IMR-90 (cell line): ENCODE measurements around the gene PLCD4. TPM values are rescaled to one million over a fixed set of nuclear protein-coding genes. Genes with fewer than 3 reads are reported as not detected.

ENCODE experiments used
- ATAC-seq: fragments of 200-7000 bp; cut with Tn5 transposase; 2 replicates; pipeline ENCODE4 v1.9.1; 2020; ENCODE audit warnings: low read depth, mild to moderate bottlenecking, moderate library complexity
- BruUV-seq: library from RNA; stranded (reverse); fragments of 400-500 nt; replicated peaks from 2 replicates; lab custom pipeline; 2021; lab: Mats Ljungman, UMichigan
- CTCF ChIA-PET: fragments of 300-600 bp; formaldehyde crosslinking; extraction: SDS; loops from one replicate; lab custom pipeline; 2021; ENCODE audit warnings: antibody characterized with exemption; lab: Yijun Ruan, JAX
- POLR2A ChIA-PET: fragments of 300-600 bp; sonication (Branson Sonifier 250); formaldehyde crosslinking; loops from one replicate; lab custom pipeline; 2022; ENCODE audit warnings: antibody characterized with exemption; ENCODE audit not compliant: unreplicated experiment; lab: Charles Lee
- DNase-seq: peaks from one replicate; pipeline ENCODE4 v3.0.0; 2013
- H2AFZ ChIP-seq: replicated peaks from 2 replicates; pipeline ENCODE3; 2013; ENCODE audit warnings: low read length, mild to moderate bottlenecking; ENCODE audit not compliant: poor library complexity
- H2AK5ac ChIP-seq: 2 replicates; pipeline ENCODE4 v1.6.1; 2013; ENCODE audit warnings: low read depth, low read length, inconsistent platforms
- H2AK9ac ChIP-seq: replicated peaks from 2 replicates; pipeline ENCODE3; 2013; ENCODE audit warnings: mild to moderate bottlenecking, low read depth, low read length, moderate library complexity; ENCODE audit not compliant: poor library complexity
- H2BK120ac ChIP-seq: 2 replicates; pipeline ENCODE4 v1.6.1; 2013; ENCODE audit warnings: low read depth, low read length, inconsistent platforms
- H2BK15ac ChIP-seq: 3 replicates; pipeline ENCODE4 v1.6.1; 2013; ENCODE audit warnings: low read depth, low read length, inconsistent platforms
- H2BK20ac ChIP-seq: 2 replicates; pipeline ENCODE4 v1.6.1; 2013; ENCODE audit warnings: low read depth, mild to moderate bottlenecking, inconsistent platforms, low read length, moderate library complexity
- H2BK5ac ChIP-seq: 2 replicates; pipeline ENCODE4 v1.6.1; 2013; ENCODE audit warnings: mild to moderate bottlenecking, low read depth, low read length, inconsistent platforms; ENCODE audit not compliant: poor library complexity, severe bottlenecking
- H3K14ac ChIP-seq: replicated peaks from 2 replicates; pipeline ENCODE4 v1.6.1; 2013; ENCODE audit warnings: low read depth, low read length, inconsistent platforms
- H3K18ac ChIP-seq: 2 replicates; pipeline ENCODE4 v1.6.1; 2013; ENCODE audit warnings: low read depth, low read length, control low read depth
- H3K23ac ChIP-seq: 2 replicates; pipeline ENCODE4 v1.6.1; 2013; ENCODE audit warnings: low read depth, low read length, inconsistent platforms
- H3K27ac ChIP-seq: 2 replicates; pipeline ENCODE4 v1.5.1; 2013; ENCODE audit warnings: mild to moderate bottlenecking, control low read depth, low read length; ENCODE audit not compliant: insufficient read depth
- H3K27me3 ChIP-seq: 2 replicates; pipeline ENCODE4 v1.6.1; 2013; ENCODE audit warnings: low read length; ENCODE audit not compliant: control insufficient read depth, insufficient read depth
- H3K36me3 ChIP-seq: 2 replicates; pipeline ENCODE4 v1.6.1; 2013; ENCODE audit warnings: low read length, mixed read lengths; ENCODE audit not compliant: control insufficient read depth, insufficient read depth
- H3K4ac ChIP-seq: 2 replicates; pipeline ENCODE4 v1.6.1; 2013; ENCODE audit warnings: low read depth, low read length, inconsistent platforms
- H3K4me1 ChIP-seq: 2 replicates; pipeline ENCODE4 v1.6.1; 2013; ENCODE audit warnings: low read length, mixed read lengths; ENCODE audit not compliant: control insufficient read depth, insufficient read depth
- H3K4me2 ChIP-seq: 2 replicates; pipeline ENCODE4 v1.6.1; 2013; ENCODE audit warnings: low read depth, mild to moderate bottlenecking, control low read depth, low read length, moderate library complexity
- H3K4me3 ChIP-seq: 2 replicates; pipeline ENCODE4 v1.5.1; 2013; ENCODE audit warnings: low read depth, mild to moderate bottlenecking, control low read depth, low read length, moderate library complexity; ENCODE audit not compliant: insufficient read depth
- H3K56ac ChIP-seq: 2 replicates; pipeline ENCODE4 v1.6.1; 2013; ENCODE audit warnings: low read length, inconsistent platforms; ENCODE audit not compliant: insufficient read depth; ENCODE audit errors: extremely low read depth
- H3K79me1 ChIP-seq, 2 experiments: 2 replicates each; pipeline ENCODE4 v1.6.1; 2013; ENCODE audit warnings: low read length in 2 of 2, inconsistent platforms in 1 of 2, low read depth in 1 of 2
- H3K9ac ChIP-seq: 2 replicates; pipeline ENCODE4 v1.6.1; 2013; ENCODE audit warnings: low read depth, low read length, control low read depth
- H3K9me1 ChIP-seq: 2 replicates; pipeline ENCODE4 v1.6.1; 2013; ENCODE audit warnings: low read length, inconsistent platforms; ENCODE audit not compliant: insufficient read depth
- H3K9me3 ChIP-seq: 2 replicates; pipeline ENCODE4 v1.6.1; 2013; ENCODE audit warnings: low read length; ENCODE audit not compliant: control insufficient read depth, insufficient read depth
- H4K20me1 ChIP-seq: 2 replicates; pipeline ENCODE4 v1.6.1; 2013; ENCODE audit warnings: low read length, inconsistent platforms; ENCODE audit not compliant: insufficient read depth
- H4K5ac ChIP-seq: 2 replicates; pipeline ENCODE4 v1.6.1; 2013; ENCODE audit warnings: mild to moderate bottlenecking, low read depth, low read length, control low read depth
- H4K8ac ChIP-seq, 2 experiments: 2 replicates each; pipeline ENCODE4 v1.6.1; 2013; ENCODE audit warnings: low read depth in 2 of 2, low read length in 2 of 2, control low read depth in 1 of 2, inconsistent platforms in 1 of 2
- H4K91ac ChIP-seq: 2 replicates; pipeline ENCODE4 v1.6.1; 2013; ENCODE audit warnings: low read depth, low read length, inconsistent platforms; ENCODE audit not compliant: insufficient read depth
- BHLHE40 ChIP-seq: fragments of 150-350 bp; IDR thresholded peaks from 2 replicates; pipeline ENCODE4 v1.6.1; 2016; ENCODE audit warnings: mild to moderate bottlenecking, low read depth, low read length
- CEBPB ChIP-seq: IDR thresholded peaks from 2 replicates; pipeline ENCODE4 v1.6.1; 2012; ENCODE audit warnings: low read depth, low read length, improper control_type of control experiment
- CHD1 ChIP-seq: IDR thresholded peaks from 2 replicates; pipeline ENCODE4 v1.6.1; 2012; ENCODE audit warnings: low read depth, low read length, improper control_type of control experiment
- CTCF ChIP-seq: conservative IDR thresholded peaks from 2 replicates; pipeline ENCODE4 v1.5.1; 2012; ENCODE audit warnings: mild to moderate bottlenecking, low read depth, low read length, improper control_type of control experiment
- ELK1 ChIP-seq: fragments of 150-350 bp; IDR thresholded peaks from 2 replicates; pipeline ENCODE4 v1.6.1; 2016; ENCODE audit warnings: low read depth, mild to moderate bottlenecking, low read length, moderate library complexity, borderline replicate concordance
- FOS ChIP-seq: fragments of 150-350 bp; IDR thresholded peaks from 2 replicates; pipeline ENCODE4 v1.6.1; 2016; ENCODE audit warnings: low read depth, low read length
- MAFK ChIP-seq: IDR thresholded peaks from 2 replicates; pipeline ENCODE4 v1.6.1; 2012; ENCODE audit warnings: low read depth, low read length, improper control_type of control experiment
- MAZ ChIP-seq: IDR thresholded peaks from 2 replicates; pipeline ENCODE4 v1.6.1; 2012; ENCODE audit warnings: low read depth, mild to moderate bottlenecking, low read length, improper control_type of control experiment, moderate library complexity, borderline replicate concordance
- MXI1 ChIP-seq: IDR thresholded peaks from 2 replicates; pipeline ENCODE4 v1.6.1; 2012; ENCODE audit warnings: low read depth, mild to moderate bottlenecking, low read length, moderate library complexity, borderline replicate concordance
- NFE2L2 ChIP-seq: fragments of 150-350 bp; IDR thresholded peaks from 2 replicates; pipeline ENCODE4 v1.6.1; 2016; ENCODE audit warnings: low read depth, mild to moderate bottlenecking, low read length
- POLR2A ChIP-seq: IDR thresholded peaks from 2 replicates; pipeline ENCODE4 v1.6.1; 2012; ENCODE audit warnings: mild to moderate bottlenecking, low read depth, low read length
- RAD21 ChIP-seq: IDR thresholded peaks from 2 replicates; pipeline ENCODE4 v1.6.1; 2012; ENCODE audit warnings: low read length, improper control_type of control experiment
- RCOR1 ChIP-seq: IDR thresholded peaks from 2 replicates; pipeline ENCODE4 v1.6.1; 2012; ENCODE audit warnings: mild to moderate bottlenecking, low read length, improper control_type of control experiment; ENCODE audit not compliant: insufficient replicate concordance
- RFX5 ChIP-seq: IDR thresholded peaks from 2 replicates; pipeline ENCODE4 v1.8.0; 2012; ENCODE audit warnings: low read depth, mild to moderate bottlenecking, low read length, moderate library complexity
- SMC3 ChIP-seq: fragments of 150-350 bp; IDR thresholded peaks from 2 replicates; pipeline ENCODE4 v1.6.1; 2016; ENCODE audit warnings: low read depth, mild to moderate bottlenecking, antibody characterized with exemption, low read length, moderate library complexity
- USF2 ChIP-seq: fragments of 150-350 bp; IDR thresholded peaks from 2 replicates; pipeline ENCODE4 v1.6.1; 2017; ENCODE audit warnings: mild to moderate bottlenecking, antibody characterized with exemption, low read length, low read depth
- WGBS, 2 experiments: methylation state at CpG; one replicate each; pipeline versions ENCODE4 v1.1.5 to v1.1.7; 2013; ENCODE audit warnings: missing lambda C conversion rate in 2 of 2; ENCODE audit not compliant: insufficient read length in 1 of 2; ENCODE audit errors: extremely low coverage in 2 of 2; 5-methylcytosine and 5-hydroxymethylcytosine counted together
- dilution Hi-C: fragments of 300-500 bp; cut with HindIII; formaldehyde crosslinking; loops from one replicate; pipeline ENCODE4 v1.14.3; 2018; ENCODE audit warnings: low sequenced_read_pairs; ENCODE audit not compliant: unreplicated experiment
- in situ Hi-C: fragments of 300-500 bp; cut with MboI; formaldehyde crosslinking; loops from 3 replicates; pipeline ENCODE4 v1.14.3; 2019; ENCODE audit warnings: low sequenced_read_pairs, inconsistent platforms, mixed read lengths
- intact Hi-C: fragments of 100-400 bp; cut with micrococcal nuclease; formaldehyde crosslinking; loops from 2 replicates; pipeline ENCODE4 v1.10.0; 2022
- polyA plus RNA-seq, 3 experiments: library from polyadenylated mRNA; depleted of rRNA; stranded (reverse); fragments of >200 nt; gene quantifications; 2 replicates each; pipeline ENCODE4 v1.2.3, GENCODE V29; 2012; ENCODE audit warnings: low replicate concordance in 1 of 3
- total RNA-seq: library from RNA; depleted of rRNA; stranded (reverse); fragments of >200 nt; gene quantifications from 2 replicates; pipeline ENCODE4 v1.2.3, GENCODE V29; 2012

Gene PLCD4
- total and polyA plus RNA-seq, 2 of the 4 experiments (the other 2 are of a cell fraction) = 1.9 to 2.0 TPM

GRCh38 chr2:218623366-218623705, 15.6 kb downstream of the PLCD4 start:
- in situ Hi-C loops = no loop called here
- dilution Hi-C loops = no loop called here
- Histone ChIP-seq H3K4ac (no peak overlapping the region), H2BK120ac (no peak overlapping the region), H2BK20ac (no peak overlapping the region), H3K9ac (no peak overlapping the region), H3K56ac (no peak overlapping the region), H3K79me1 (no peaks in the 10 kb centered on the region), H3K9me3 (no peaks in the 10 kb centered on the region), H4K8ac (no peak overlapping the region), H3K18ac (no peak overlapping the region), H3K4me1 (no peaks in the 10 kb centered on the region; the same call in 1 of the 2 replicates), H4K91ac (no peak overlapping the region), H3K27me3 (no peaks in the 10 kb centered on the region), H3K4me2 (no peak overlapping the region), H2BK5ac (no peak overlapping the region), H3K4me3 (no peak overlapping the region), H3K14ac (no peak overlapping the region), H2AK9ac (no peak overlapping the region), H2BK15ac (no peak overlapping the region), H3K23ac (no peak overlapping the region), H4K20me1 (no peaks in the 10 kb centered on the region), H3K27ac (no peak overlapping the region), H3K36me3 (no peaks in the 10 kb centered on the region), H4K5ac (no peak overlapping the region), H2AFZ (no peak overlapping the region), H2AK5ac (no peak overlapping the region), H3K9me1 (0 out of 2 replicates have a peak, but pooled peaks cover 3% of the 10 kb centered on the region)
- CTCF ChIA-PET = no interaction called here
- no TSS peak for BruUV-seq
- intact Hi-C loops = no loop called here
- POLR2A ChIA-PET = no interaction called here
- no peak for TF ChIP-seq MAFK
- TF ChIP-seq MAZ = no peak
- TF ChIP-seq MXI1 = no peak
- no peak for TF ChIP-seq RAD21
- no peak for TF ChIP-seq RCOR1
- no peak for TF ChIP-seq USF2
- no peak for TF ChIP-seq RFX5
- TF ChIP-seq NFE2L2 = no peak
- no peak for TF ChIP-seq CTCF
- no peak for TF ChIP-seq POLR2A
- no peak for TF ChIP-seq BHLHE40
- no peak for TF ChIP-seq CEBPB
- no peak for TF ChIP-seq CHD1
- no peak for TF ChIP-seq FOS
- TF ChIP-seq SMC3 = no peak
- TF ChIP-seq ELK1 = no peak
- ATAC-seq = no peak
- no peak for DNase-seq
- WGBS, 2 experiments = no CpG with 5 or more reads among the region's 3 CpGs
